Measurements from ENCODE around the gene MED13L.

DNA sequence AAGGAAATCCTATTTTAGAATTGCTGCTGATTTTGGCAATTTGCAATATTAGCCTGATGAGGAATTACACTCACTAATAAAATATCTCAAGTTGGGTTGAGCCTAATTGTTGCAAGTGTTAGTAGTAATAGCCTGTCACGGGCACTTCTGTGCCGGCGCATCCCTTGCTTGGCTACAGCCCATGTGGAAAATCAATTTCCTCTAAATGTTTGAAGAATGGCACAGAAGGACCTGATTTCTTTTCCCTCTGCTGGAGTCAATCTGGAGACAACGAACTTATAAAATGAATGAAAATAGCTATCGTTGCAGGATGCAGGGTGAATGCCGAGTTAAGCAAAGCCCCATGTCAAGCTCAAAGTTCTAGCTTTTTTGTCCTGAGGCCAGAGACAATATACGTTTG lies 31.2 kb upstream of the MED13L start:
- TF ChIP-seq CTCF (conservative IDR thresholded peaks at IDR 0.05 in 1 of 2, IDR thresholded peaks at IDR 0.05 in 1 of 2; ENCODE audit: low read depth in 1 of 2, low read length in 2 of 2) (no peak), EZH2 (IDR thresholded peaks at IDR 0.05; ENCODE audit: low read length, missing control alignments) (no peak)
